Embryonic facial prominence (tissue), 1 donor: ENCODE measurements around the gene CACNG8.
"Not testable (repeated sequence)": the region's sequence is repeated elsewhere in the genome, so short reads cannot be mapped to it uniquely, and the experiment has no call there.

Source experiments
- DNase-seq: peaks from one replicate; pipeline ENCODE4 v3.0.0-alpha.2; 2016; ENCODE audit errors: extremely low spot score

Gene CACNG8

GRCh38 chr19:54035215-54036178 is 72.8 kb downstream of the CACNG8 start:
- no peak for DNase-seq

- DNase-seq, result not testable (repeated sequence)
Observed at GRCh38 chr19:54036542-54036941, 73.8 kb downstream of the CACNG8 start.
